ENCODE results near the gene RIMS1. TPM values are rescaled to one million over a fixed set of nuclear protein-coding genes. Genes with fewer than 3 reads are reported as not detected.
"Not testable (repeated sequence)": the region's sequence is repeated elsewhere in the genome, so short reads cannot be mapped to it uniquely, and the experiment has no call there.

Gene RIMS1
- total RNA-seq, 1 experiment from 2014 or later = not detected

DNA sequence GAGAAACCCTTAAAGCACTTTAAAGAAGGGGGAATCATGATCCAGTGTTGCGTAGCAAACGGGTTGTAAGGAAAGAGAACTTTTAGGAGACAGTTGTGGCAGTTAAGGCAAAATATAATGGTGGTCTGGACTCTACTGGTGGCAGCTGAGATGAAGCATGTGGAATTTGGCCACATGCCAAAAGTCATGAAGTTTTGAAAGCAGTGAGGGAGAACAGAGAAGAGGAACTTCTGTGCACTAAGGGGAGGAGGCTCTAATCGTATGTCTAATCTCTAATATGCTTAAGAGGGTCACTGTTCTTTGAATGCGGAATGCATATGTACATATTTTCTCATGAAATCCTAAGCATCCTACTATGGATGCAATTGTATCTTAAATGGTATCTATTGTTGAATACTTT, 91.5 kb downstream of the RIMS1 start:
- no peak for DNase-seq (ENCODE audit: low read depth)

DNA sequence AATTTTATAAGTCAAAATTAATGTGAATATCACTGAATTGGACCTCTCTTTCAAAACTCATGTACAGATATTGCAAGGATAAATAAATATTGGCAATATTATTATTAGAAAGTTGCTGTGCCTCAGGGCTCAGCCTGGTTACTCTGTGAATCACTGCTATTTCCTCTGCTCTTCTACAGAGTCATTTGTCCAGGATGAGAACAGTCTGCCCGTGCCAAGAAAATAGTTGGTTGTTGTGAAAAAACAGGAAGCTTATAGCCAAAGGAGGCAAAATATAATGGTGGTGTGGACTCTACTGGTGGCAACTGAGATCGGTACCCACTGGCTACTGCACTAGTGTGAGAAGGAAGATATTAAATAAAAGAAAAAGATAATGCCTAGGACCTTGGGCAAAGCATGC, 93.6 kb downstream of the RIMS1 start:
- DNase-seq (ENCODE audit: low read depth) = no peak

DNA sequence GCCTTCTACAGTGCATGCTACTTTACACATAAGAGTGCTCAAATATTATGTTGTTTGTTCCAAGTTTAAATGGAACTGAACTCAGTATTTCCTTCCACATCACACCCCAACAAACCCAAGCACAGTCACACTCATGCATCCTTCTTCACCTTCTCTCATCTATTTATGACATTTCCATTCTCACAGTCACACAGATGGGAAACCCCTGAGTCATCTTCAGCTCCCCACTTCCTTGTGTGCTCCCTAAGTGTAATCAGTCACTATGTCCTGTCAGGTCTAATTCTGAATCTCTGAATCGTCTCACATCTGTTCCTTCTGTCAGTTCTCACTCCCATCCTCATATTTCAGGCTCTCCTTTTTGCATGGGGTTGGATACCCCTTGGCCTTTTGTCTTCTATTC, 96.0 kb downstream of the RIMS1 start:
- no peak for DNase-seq (ENCODE audit: low read depth)

DNA sequence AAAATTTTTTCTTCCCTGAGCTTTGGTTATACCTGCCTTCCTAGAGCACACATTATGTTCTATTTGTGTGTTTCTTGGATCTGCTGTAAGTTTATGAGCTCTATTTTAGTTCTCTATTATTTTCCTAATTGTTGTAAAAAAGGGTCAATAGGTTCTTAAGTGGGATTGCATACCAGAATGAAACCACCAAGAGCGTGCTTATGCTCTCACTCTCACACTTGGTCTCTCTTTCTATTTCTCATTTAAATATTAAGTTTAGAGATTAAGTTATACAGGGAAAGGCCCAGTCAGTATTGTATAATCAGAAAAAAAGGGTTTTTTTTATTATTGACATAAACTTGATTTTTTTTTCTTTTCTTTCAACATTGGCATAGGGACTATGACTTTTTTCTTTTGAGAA, 96.8 kb downstream of the RIMS1 start:
- no peak for DNase-seq (ENCODE audit: low read depth)

DNA sequence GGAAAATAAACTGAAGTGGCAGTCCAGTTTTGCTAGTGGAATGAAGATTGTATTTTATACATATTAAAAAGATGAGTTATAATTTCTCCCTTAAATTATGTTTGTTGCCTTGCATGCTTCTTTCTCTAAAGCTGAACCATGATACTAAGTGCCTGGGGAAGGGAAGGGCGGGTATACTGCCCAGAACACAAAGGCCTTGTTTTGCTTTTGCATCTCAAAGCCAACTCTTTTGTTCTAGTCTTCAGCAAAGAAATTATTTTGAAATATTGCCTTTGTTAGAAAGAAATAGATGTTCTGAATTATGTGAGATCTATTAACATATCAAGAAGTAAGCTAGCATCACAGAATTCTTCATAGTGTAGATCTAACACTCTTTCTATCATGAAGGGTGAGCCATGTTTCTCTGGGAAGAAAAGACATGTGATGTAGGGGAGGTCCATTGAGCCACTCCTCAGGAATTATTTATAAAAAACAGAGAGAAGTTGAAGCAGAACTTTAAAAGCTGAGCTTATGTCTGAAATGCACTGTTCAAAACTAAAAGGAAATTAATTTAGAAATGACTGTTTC, 108.4 kb downstream of the RIMS1 start:
- no peak for DNase-seq (ENCODE audit: low read depth)

DNA sequence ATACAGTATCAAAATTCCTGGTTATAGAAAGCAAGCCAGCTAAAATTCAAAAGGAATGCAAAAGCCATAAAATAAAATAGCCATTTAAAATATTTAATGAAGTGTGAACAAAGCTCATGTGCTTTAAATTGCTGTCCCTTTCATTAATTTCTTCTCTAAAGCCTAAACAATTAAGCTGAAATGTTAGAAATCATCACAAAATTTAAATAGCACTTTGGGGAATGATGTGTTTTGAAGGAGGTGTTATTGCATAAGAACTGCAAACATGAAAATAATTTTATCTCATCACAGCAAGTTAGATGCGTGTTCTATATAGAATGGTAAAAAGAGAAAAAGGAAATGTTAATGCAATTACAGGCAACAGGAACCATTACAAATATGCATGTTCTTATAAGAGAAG, 111.0 kb downstream of the RIMS1 start:
- DNase-seq (ENCODE audit: low read depth) = no peak

DNA sequence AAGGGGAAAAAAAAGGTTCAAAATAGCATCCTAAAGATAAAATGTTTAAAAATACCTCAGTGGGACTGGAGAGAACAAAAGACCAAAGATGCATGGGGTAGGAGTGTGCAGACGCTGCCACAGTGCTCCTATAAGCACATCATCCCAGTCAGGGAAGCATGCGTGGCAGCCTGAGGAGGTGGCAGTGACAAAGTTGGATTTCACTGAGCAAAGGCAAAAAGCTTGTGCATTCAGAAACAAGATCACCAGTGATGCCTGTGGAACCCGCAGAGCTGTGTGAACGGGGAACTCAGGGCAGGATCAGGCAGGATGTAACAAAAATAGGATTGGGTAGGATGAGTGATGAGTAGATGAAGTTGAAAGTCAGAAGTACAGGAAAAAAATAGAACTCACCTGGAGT, 116.1 kb downstream of the RIMS1 start:
- DNase-seq (ENCODE audit: low read depth) = no peak

DNA sequence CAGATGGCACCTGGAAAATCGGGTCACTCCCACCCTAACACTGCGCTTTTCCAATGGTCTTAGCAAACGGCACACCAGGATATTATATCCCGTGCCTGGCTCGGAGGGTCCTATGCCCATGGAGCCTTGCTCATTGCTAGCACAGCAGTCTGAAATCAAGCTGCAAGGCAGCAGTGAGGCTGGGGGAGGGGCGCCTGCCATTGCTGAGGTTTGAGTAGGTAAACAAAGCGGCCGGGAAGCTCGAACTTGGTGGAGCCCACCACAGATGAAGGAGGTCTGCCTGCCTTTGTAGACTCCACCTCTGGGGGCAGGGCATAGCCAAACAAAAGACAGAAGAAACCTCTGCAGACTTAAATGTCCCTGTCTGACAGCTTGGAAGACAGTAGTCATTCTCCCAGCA, 120.2 kb downstream of the RIMS1 start:
- DNase-seq (ENCODE audit: low read depth) = not testable (repeated sequence)

DNA sequence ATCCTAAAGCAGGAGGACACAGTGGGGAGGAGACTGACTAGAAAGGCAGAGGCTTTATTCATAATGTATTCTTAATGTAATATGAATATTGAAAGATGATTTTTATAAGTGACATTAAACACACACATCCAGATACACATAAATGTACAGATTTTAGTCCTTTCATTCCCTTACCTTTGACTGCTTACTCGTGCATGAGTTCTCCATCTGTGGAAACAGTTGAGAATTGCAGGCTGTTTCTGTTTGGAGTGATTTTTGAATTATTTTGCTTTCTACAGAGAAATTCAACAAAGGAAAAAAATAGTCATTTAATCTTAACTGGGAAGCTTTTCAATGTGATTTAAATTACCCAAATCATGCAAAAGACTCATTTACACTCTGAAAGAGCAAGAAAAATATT, 136.5 kb downstream of the RIMS1 start:
- DNase-seq (ENCODE audit: low read depth) = no peak

DNA sequence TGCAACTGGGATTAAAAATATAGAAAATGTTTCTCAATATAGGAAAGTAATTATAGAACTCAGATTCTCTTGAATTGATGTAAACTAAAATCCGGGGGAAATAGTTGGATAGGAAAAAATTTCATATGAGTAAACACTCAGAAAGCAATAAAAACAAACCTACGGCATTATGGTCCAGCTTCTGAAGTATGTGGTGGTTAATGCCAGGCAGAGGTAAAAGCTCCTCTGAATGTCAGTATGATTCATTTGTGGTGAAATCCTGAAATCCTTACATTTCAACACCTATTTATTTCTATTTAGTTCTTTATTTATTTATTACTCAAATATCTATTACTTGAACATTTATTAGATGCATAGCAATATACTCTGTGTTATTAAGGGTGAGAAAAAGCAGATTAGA, 145.1 kb downstream of the RIMS1 start:
- DNase-seq (ENCODE audit: low read depth) = no peak

DNA sequence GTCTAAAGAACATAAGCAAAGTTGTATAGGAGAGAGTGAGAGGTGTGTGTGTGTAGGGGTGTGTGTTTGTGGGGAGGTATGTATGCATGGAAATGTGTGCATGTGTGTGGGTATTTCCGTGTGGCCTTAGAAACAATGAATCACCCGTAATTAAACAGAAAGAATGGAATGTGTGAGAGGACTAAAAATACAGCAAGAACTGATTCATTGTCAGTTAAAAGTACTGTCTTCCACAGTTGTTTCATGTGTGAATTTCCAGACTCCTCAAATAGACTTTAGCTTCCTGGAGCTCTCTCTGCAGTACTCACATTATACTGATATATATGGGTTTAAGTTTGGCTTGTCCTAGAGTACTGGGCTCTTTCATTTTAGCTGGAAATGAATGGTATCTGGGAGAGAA, 145.7 kb downstream of the RIMS1 start:
- no peak for DNase-seq (ENCODE audit: low read depth)

DNA sequence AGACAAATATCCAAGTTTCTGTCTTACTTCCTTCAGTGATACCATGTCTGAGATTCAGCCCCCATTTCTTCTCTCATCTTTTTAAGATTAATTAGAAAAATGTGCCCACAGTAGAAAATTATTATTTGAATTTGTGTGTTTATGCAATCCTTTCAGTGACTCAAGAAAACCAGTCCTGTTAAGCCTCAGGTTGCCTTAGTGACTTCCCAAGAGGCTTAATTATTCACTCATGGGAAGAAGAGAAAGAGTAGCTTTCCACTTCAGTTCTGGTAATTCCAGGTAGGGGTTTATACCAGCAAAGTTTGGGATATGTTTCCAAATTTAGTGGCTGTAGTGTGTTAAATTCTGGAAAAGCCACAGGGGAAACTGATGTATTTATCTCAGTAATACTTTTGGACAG, 149.1 kb downstream of the RIMS1 start:
- DNase-seq (ENCODE audit: low read depth) = no peak

DNA sequence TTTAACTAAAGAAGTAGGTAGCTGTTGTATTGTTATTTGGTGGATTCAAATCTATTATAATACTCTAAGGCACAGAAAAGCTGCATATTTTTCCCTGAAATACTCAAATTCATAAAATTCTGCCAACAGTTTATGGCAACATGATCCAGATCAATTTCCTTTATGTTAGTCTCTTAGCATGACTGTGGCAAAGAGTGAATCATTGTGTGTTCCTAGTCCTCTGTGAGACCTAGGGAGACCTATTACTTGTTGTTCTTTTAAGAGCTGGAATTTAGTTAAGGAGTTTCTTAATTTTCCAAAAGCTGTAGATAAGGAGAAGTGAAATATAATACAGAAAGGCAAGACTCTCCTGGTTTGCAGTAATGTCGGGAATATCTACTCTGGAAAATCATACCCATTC, 149.6 kb downstream of the RIMS1 start:
- DNase-seq (ENCODE audit: low read depth) = no peak

DNA sequence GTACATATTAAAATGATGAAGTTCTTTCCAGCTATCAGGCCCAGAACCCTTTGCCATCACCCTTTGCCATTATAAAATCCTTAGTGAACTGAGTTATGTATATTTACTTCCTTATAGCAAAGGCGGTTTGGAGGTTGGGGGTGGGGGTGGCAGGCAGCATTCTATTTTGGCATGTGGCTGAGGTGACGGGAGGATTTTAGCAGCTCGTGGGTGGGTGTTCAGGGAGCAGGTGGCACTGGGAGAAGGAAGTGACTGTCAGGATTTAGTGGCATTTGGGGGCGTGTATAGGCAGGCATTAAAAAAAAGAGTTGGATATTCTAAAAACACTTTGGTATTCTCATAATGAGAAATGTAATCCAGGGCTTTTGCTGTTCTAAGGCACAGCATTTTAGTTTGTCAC, 150.7 kb downstream of the RIMS1 start:
- no peak for DNase-seq (ENCODE audit: low read depth)

DNA sequence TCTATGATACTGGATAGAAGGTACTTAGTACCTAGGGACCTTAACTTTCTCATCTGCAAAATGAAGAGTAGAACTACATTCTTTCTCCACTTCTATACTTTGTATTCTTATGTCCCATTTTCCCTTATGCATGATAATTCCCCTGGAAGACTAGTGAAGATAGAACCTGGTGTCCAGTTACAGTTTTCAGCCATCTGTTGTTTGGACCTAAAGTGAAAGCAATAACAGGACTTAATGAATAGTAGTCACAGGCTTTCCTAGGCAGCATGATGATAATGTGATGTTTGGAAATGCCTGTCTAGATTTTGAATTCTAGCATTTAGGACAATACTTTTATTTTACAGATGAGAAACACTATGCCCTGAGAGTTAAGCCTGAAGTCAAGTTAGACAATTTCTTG, 153.8 kb downstream of the RIMS1 start:
- DNase-seq (ENCODE audit: low read depth) = no peak

DNA sequence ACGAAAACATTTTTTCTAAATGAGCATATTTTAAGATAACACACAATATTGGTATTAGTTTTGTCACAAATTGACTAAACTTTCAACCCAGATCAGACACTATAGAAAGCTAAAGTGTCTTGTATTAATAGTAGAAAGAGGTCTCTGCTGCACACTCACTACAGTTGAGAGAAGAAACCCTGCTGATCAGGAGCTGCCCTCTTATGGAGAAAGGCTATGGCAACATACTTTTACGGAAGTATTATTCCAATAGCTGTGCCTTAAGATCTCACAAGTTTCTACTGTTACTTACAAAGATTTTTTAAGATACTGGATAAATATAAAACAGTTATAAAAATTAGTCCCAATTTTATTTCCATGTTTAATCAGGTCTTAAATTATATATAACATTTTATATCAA, 155.7 kb downstream of the RIMS1 start:
- no peak for DNase-seq (ENCODE audit: low read depth)

DNA sequence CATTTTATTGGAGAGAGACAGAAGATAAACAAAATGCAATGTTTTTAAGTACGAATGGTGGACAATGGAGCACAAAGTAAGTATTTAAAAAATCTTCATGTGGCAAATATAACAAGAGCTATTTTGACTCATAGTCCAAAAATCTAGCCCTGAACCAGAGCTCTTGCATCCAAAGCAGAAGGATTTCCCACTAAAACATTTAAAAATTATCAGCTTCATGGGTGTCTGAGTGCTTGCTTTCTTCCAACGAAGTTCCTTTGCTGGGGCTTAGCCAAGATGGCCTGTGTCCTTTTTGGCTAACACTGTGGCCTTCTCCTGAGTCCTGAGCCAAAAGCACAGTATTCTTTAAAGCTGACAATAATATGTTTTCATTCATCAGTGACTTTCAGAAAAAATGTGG, 161.7 kb downstream of the RIMS1 start:
- DNase-seq (ENCODE audit: low read depth) = no peak

DNA sequence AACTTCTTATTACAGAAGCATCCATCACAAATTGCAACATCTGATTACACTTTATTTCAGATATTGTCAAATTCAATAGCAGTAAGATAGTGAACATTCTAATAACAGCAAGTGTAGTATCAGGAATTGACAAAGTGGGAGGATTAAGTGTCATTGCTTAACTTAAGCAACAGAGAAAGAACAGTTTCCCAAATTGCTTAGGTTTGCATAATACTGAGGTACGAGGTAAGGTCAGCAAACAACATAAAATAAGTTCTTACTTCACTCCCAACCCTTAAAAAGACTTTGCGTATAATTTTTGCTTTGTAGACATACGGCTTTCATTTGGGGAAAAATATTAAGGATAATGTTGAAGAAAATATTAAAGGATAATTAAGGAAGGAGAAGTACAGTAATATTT, 163.0 kb downstream of the RIMS1 start:
- DNase-seq (ENCODE audit: low read depth) = no peak

DNA sequence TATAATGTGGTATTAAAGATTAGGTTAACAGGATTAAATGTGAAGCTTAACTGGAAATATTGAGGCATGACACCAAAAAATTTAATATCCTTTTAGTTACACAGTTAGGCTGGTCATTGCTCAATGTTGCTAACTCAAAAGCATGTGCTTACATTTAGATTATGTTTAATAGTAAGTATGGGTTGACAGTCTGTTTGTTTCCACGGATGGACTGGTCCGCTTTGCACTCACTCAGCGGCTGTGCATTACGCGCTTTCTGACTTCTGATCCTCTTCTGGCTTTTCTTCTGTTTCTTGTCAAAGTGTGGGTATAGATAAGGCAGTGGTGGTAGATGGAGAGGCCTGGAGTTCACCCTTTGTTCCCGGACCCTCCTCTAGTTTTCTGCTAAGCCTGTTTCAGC, 174.9 kb downstream of the RIMS1 start:
- DNase-seq (ENCODE audit: low read depth) = no peak

DNA sequence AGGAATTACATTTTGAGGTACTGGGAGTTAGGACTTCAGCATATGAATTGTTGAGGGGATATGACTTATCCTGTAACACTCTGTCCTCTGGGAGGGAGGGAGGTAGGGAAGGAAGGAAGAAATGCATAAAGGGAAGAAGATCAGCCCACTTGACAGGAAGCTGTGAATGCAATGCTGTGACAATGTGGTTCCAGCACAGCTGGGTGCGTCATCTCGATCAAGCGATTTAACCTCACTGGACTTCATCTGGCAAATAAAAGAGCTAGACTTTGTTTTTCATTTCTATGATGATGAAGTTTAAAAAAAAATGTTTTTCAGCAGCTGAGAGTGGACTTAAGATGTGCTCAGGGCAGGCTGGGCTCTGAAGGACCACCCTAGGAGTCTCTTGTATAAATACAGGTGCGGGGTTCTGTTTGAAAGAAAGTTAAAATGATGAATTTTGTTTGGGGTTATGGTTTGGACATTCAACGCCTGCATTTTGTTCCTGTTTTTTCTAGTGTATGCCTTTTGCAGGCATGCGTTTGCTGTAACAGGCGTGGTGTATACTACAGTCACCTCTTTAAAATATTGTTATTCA, 178.1 kb downstream of the RIMS1 start:
- DNase-seq (ENCODE audit: low read depth) = no peak

DNA sequence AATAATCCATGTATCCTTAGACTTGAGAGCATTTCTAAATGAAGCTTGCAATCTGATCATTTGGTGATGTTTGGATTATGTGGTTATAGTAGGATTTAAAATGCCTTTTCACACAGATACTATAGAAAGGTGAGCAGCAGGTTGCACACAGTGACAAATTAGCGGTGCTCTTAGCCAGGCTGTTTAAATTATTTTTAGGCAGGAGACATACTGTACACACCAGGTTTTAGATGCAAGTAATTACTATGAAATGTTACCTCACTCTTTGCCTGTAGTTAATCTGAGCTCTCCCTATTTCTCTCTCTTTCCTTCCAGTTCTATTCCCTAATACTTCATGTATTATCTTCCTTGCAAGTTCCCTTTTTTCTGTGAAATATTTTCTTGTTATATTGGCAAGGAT, 191.7 kb downstream of the RIMS1 start:
- no peak for DNase-seq (ENCODE audit: low read depth)

DNA sequence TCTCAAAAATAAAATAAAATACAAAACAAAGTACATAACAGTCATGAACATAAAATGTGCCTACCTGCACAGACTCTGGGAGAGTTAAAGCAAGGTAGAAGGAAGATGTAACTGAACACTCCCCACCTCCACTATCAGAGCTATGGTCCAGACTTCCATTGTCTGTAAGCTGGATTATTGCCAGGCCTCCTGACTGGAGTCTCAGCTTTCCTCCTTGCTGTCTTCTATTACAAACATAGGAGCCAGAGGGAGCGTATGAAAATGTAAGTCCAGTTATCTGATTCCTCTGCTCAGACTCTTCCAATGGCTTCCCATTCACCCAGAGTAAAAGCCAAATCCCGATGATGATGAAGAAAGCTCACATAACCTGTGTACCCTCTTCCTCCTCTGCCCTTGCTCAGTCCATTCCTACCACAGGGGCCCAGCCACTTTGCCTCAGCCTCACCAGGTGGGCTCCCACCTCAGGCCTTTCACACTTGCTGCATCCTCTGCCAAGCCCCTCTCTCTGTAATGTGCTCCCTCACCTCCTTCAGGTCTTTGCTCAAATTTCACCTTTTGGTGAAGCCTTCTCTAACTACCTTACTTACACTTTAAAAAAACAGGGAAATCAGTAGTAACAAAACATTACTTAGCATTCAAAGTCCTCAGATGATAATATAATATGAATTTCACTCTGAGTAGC, 194.1 kb downstream of the RIMS1 start:
- no peak for DNase-seq (ENCODE audit: low read depth)

DNA sequence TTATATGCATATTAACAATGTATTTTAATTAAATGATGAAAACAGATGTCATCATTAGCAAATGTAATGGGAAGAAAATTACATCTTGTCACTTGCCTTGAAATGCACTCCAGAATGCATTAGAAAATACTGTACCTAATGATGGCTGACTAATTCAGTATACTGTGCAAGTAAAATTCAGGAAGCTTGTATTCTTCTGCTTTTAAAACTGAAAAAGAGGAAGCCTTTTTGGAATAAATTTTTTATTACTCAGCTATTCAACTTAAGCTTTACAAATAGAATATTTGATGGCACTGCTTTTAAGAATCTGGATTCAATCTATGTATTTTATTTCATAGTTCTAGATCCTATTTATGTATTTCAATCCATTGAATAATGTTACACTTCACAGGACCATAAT, 195.5 kb downstream of the RIMS1 start:
- DNase-seq (ENCODE audit: low read depth) = no peak

DNA sequence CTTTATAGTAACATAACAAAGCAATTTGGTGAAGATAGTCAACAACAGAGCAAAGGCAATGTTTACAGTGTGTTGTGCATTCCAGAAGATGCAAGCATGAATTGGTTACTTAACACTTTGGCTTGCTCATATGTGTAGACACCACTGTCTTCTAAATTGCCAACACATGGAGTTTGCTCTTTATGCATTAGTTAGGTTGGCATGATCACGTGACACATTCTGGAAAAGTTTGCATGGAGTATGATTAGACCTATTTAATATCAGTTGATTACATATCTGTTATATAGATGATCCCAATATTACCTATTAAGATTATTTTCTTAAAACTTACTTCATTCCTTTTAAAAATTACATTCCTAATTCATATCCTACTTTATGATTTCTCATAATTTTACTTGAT, 197.6 kb downstream of the RIMS1 start:
- DNase-seq (ENCODE audit: low read depth) = no peak

Data from RPMI7951 (cell line).